Erythroblast (primary cell): ENCODE data around the gene TCL1B.

Experiments used
- DNase-seq, 2 experiments: peaks; one replicate each; lab custom pipeline; 2025; lab: John Stamatoyannopoulos, UW
- GATA1 ChIP-seq: IDR thresholded peaks from 2 replicates; pipeline ENCODE4 v1.6.1; 2011; ENCODE audit warnings: low read depth, mild to moderate bottlenecking, control low read depth, low read length, moderate library complexity
- POLR2A ChIP-seq: IDR thresholded peaks from 2 replicates; pipeline ENCODE4 v1.6.1; 2011; ENCODE audit warnings: mild to moderate bottlenecking, low read length

Gene TCL1B

GRCh38 chr14:95679998-95680735 is 6.1 kb upstream of the TCL1B start:
- TF ChIP-seq GATA1, result no peak
- no peak for TF ChIP-seq POLR2A
- no peak for DNase-seq

DNA sequence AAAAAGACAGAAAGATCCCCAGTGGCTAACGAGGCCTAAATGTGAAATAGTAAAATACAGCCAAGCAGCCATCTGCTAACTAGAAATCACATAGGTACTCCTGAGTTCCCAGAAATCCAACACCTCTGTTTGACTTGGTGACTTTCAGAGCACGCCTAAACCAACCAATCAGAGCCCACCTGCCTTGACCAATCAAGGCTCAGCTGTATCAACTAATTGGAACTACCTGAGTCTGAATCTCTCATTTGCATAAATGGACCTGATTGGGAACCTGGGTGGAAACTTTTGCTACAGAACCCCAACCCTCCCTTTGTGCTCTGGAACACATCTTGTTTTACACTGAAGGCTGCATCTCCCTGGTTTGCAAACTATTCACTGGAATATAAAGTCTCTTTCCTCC is 5.1 kb upstream of the TCL1B start:
- TF ChIP-seq GATA1 (no peak), POLR2A (no peak)
- DNase-seq, result no peak

DNA sequence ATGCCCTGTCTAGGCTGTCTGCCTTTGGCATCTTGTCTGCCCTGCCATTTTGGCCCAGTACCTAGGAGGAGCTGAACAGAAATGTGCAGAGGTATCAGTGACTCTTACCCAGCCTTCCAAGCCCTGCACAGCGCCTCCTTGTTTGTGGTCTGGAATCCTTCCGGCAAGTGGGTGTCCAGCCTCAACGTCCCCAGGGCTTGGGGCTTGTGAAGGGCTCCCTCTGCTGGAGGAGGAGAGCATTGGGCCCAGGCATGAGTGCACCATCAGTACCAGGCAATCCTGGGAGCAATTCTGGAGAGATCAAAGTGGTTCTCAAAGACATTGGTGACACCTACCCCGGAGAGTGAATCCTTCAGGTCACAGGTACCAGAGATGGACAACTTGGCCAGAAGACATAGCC is 2.4 kb upstream of the TCL1B start:
- peak; percentile 33 to 61 for DNase-seq
- no peak for TF ChIP-seq POLR2A
- no peak for TF ChIP-seq GATA1

GRCh38 chr14:95686935-95687334 is 709 bp downstream of the TCL1B start:
- no peak for DNase-seq
- TF ChIP-seq POLR2A (no peak), GATA1 (no peak)

- TF ChIP-seq POLR2A, result no peak
- no peak for TF ChIP-seq GATA1
- DNase-seq, result no peak
Observed at GRCh38 chr14:95689441-95689840, 3.2 kb downstream of the TCL1B start.

- TF ChIP-seq GATA1, result no peak
- TF ChIP-seq POLR2A, result no peak
- DNase-seq, result no peak
Observed at GRCh38 chr14:95690815-95691214, 4.6 kb downstream of the TCL1B start.

DNA sequence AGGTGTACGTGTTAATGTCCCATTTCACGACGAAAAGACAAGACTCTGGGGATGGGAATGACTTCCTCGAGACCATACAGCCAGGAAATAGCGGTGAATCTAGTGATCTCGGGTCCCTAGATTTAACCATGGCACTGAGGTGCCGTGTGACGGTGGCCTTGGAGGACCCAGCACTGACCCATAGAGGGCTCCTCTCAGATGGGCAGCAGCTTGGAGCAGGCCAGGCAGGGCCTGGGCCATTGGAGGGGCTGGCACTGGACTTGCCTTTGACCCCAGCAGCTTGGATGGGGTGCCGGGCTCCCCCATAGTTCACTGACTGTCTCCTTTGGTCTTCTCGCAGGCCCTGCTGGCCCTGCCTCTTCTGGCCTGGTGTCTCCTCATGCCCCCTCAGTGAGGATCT is 5.4 kb downstream of the TCL1B start:
- TF ChIP-seq GATA1 (no peak), POLR2A (no peak)
- no peak for DNase-seq

- TF ChIP-seq GATA1 (no peak), POLR2A (no peak)
- no peak for DNase-seq
Observed at GRCh38 chr14:95692109-95692508, 5.9 kb downstream of the TCL1B start.

DNA sequence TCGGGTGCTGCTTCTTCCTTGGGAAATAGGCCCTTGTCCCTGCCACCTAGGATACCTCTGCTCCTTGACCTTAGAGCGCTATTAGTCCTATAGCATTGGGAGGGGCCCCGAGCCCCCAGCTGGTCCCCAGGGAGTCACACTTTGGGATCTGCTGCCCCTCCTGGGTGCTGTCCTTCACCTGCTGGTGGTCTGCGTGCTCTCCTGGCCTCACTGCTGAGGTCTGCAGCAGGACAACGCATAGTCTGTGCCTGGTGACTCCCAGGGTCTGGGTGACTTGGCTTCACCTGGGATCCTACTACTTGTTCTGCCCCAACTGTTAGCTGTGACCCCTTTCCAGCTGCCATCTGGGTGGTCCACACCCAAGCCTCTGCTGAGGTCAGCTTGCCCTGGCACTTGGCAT is 8.8 kb downstream of the TCL1B start:
- DNase-seq, result no peak
- TF ChIP-seq POLR2A (no peak), GATA1 (no peak)

DNA sequence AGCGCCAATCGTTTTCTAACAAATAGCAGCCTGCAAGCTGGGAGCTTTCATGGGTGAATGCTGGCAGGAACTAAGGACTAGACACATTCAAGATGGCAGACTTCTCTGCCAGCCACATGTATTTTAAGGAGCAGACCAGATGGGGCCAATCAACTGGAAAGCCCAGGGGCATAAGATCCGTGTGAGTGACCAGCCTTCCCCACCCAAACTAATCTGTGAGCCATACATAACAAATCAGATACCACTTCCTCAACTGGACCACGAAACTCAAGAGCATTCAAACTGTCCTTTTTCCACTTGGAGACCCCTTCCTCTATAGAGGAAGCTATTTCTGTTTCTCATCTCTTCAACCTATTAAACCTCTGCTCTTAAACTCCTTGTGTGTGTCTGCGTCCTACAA is 9.7 kb downstream of the TCL1B start:
- no peak for DNase-seq
- TF ChIP-seq GATA1, result no peak
- no peak for TF ChIP-seq POLR2A

GRCh38 chr14:95696741-95697140 is 10.5 kb downstream of the TCL1B start:
- no peak for TF ChIP-seq GATA1
- TF ChIP-seq POLR2A, result no peak
- DNase-seq, result no peak

GRCh38 chr14:95697764-95698163 is 11.5 kb downstream of the TCL1B start:
- TF ChIP-seq GATA1, result no peak
- TF ChIP-seq POLR2A, result no peak
- no peak for DNase-seq

GRCh38 chr14:95698287-95698686 is 12.1 kb downstream of the TCL1B start:
- DNase-seq, result no peak
- no peak for TF ChIP-seq POLR2A
- no peak for TF ChIP-seq GATA1

DNA sequence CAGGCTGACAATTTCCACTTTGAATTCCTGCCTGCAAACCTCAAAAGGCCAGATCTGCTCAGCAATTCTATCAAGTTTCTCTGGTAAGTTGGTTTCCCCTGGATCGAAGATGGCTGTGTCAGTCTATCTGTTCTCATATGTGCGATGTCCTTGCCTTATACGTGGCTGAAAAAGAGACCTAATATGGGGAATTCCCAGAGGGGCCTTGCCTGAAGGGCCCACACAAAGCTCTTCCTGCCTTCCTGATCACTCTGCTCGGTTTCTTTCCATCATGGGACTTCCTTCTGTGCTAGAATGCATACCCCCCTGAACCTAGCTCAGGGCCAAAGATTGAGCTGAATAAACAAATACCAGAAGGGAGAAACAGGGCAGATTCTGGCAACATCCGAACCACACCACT is 13.2 kb downstream of the TCL1B start:
- DNase-seq, result no peak
- TF ChIP-seq GATA1 (no peak), POLR2A (no peak)
